Sigmoid colon (tissue), 7 donors: Measurements from ENCODE around the gene MYLK. TPM values are rescaled to one million over a fixed set of nuclear protein-coding genes. Genes with fewer than 3 reads are reported as not detected.

ENCODE experiments used
- DNase-seq: peaks from one replicate; pipeline ENCODE4 v3.0.0-alpha.2; 2019
- H3K27ac ChIP-seq, 4 donors: fragments of 200-600 bp; sonication (generic); one replicate each; pipeline ENCODE4 v1.5.1; 2016 to 2019; ENCODE audit warnings: mild to moderate bottlenecking in 1 of 4
- H3K27me3 ChIP-seq, 3 donors: fragments of 200-600 bp; sonication (generic); one replicate each; pipeline ENCODE4 v1.5.1; 2019; ENCODE audit warnings: mild to moderate bottlenecking in 1 of 3
- H3K36me3 ChIP-seq, 4 donors: fragments of 200-600 bp; sonication (generic); one replicate each; pipeline ENCODE4 v1.5.1; 2016 to 2019
- H3K4me1 ChIP-seq, 4 donors: fragments of 200-600 bp; sonication (generic); one replicate each; pipeline ENCODE4 v1.5.1; 2017 to 2019
- H3K4me3 ChIP-seq, 4 donors: fragments of 200-600 bp; sonication (generic); one replicate each; pipeline ENCODE4 v1.5.1; 2017 to 2019; ENCODE audit warnings: mild to moderate bottlenecking in 2 of 4, moderate library complexity in 1 of 4
- H3K9me3 ChIP-seq, 4 donors: fragments of 200-600 bp in 3 of 4; sonication (generic) in 3 of 4; one replicate each; pipeline versions ENCODE4 v1.5.1 to v1.6.1; 2013 to 2019
- EP300 ChIP-seq, 4 donors: sonication (generic); formaldehyde crosslinking; IDR thresholded peaks; one replicate each; pipeline ENCODE4 v1.6.1; 2017; ENCODE audit warnings: antibody characterized with exemption in 4 of 4
- POLR2A ChIP-seq, 2 donors: fragments of 450-650 bp; IDR thresholded peaks; one replicate each; pipeline ENCODE4 v1.6.1; 2016; ENCODE audit warnings: antibody characterized with exemption in 2 of 2, mild to moderate bottlenecking in 2 of 2, moderate library complexity in 2 of 2
- POLR2AphosphoS5 ChIP-seq, 4 donors: sonication (generic); formaldehyde crosslinking; IDR thresholded peaks; one replicate each; pipeline ENCODE4 v1.6.1; 2017; ENCODE audit warnings: antibody characterized with exemption in 4 of 4
- WGBS, 2 donors: extraction: QIAGEN DNeasy Blood & Tissue Kit; methylation state at CpG; one replicate each; pipeline ENCODE4 v1.1.7; 2013; 5-methylcytosine and 5-hydroxymethylcytosine counted together
- intact Hi-C: fragments of 100-400 bp; cut with DNase I; formaldehyde crosslinking; loops from one replicate; pipeline ENCODE4 v1.15.1; 2023
- polyA plus RNA-seq, 3 donors: library from polyadenylated mRNA; stranded (reverse); fragments of 200-250 nt; gene quantifications; one replicate each; pipeline ENCODE4 v1.2.3, GENCODE V29; 2013
- total RNA-seq, 4 donors: library from RNA; depleted of rRNA; stranded (reverse); fragments of >200 nt; gene quantifications; one replicate each; pipeline ENCODE4 v1.1.0, GENCODE V29; 2016
- TF ChIP-seq, protein P1 (sequence below), 4 experiments: fragments of 450-650 bp in 3 of 4; fragments of 200-600 bp in 1 of 4; IDR thresholded peaks; one replicate each; pipeline ENCODE4 v1.5.1; 2016 to 2019; ENCODE audit warnings: antibody characterized with exemption in 4 of 4, mild to moderate bottlenecking in 3 of 4, moderate library complexity in 2 of 4
- donor health status: healthy with polysubstance abuse.
- donor health status: Bipolar disorder and iron deficiency.
- donor health status: healthy.

The MYLK gene
- total and polyA plus RNA-seq, 7 donors: 21.5 to 2,153 (median 1,169) TPM

DNA sequence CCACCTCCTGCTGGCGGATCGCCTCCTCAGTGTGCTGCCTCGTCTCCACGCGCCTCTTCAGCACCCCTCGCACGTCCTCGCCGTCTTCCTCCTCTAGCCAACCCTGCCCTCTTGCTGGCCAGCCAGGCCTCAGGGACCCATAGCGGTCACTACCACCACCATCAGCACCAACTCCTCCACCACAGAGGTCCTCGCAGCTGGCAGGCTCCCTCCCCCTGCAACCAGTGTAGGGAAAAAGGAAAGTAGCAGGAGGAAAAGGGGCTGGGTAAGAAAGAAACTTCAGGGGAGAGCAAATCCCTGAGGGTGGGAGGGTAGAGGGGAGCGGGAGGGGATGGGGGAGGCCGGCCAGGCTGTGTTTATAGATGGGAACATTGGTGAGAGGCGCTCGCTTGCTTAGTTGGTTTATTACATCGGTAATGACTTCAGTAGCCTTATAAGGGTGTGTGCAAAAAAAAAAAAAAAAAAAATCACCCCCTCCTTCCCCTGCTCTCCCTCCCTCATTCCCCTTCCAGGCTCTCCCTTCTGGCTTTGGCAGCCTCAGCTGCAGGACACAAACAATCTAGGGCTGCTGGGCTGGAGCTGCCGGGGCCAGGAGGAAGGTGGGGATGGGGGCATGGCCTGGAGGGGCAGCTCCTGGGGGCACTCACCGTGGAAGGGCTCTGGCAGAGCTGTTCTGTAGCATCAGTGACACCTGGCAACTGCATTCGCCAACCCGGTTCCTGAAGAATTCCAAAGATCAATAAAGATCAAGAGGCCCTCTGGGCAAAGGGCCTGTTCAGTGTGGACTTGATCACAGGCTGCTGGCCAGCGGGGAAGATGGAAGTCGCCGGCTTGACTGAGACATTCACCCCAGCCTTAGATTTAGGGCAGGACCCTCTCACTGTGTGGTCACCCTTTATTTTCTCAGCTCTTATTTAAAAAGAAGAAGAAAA is 183.1 kb downstream of the MYLK start:
- peaks cover 2 to 45% (median 37%) of the 10 kb centered on the region in 4 donors for H3K4me1 ChIP-seq
- H3K4me3 ChIP-seq: peak overlapping the region; percentile 68 to 81 (median 73)
- TF ChIP-seq, protein P1, sequence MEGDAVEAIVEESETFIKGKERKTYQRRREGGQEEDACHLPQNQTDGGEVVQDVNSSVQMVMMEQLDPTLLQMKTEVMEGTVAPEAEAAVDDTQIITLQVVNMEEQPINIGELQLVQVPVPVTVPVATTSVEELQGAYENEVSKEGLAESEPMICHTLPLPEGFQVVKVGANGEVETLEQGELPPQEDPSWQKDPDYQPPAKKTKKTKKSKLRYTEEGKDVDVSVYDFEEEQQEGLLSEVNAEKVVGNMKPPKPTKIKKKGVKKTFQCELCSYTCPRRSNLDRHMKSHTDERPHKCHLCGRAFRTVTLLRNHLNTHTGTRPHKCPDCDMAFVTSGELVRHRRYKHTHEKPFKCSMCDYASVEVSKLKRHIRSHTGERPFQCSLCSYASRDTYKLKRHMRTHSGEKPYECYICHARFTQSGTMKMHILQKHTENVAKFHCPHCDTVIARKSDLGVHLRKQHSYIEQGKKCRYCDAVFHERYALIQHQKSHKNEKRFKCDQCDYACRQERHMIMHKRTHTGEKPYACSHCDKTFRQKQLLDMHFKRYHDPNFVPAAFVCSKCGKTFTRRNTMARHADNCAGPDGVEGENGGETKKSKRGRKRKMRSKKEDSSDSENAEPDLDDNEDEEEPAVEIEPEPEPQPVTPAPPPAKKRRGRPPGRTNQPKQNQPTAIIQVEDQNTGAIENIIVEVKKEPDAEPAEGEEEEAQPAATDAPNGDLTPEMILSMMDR (IDR thresholded peaks at IDR 0.05): peak in 1 of 4 experiments; percentile 8
- TF ChIP-seq POLR2AphosphoS5 (IDR thresholded peaks at IDR 0.05): peak; percentile 87 to 98 (median 96)
- TF ChIP-seq POLR2A (IDR thresholded peaks at IDR 0.05): peak; percentile 91 to 95
- TF ChIP-seq EP300 (IDR thresholded peaks at IDR 0.05): peak in 2 of 4 donors; percentile 14 to 28
- H3K9me3 ChIP-seq: no peaks in the 10 kb centered on the region
- no peaks in the 10 kb centered on the region for H3K36me3 ChIP-seq
- 45 to 70% methylated on average over 23 of the region's 23 CpGs for WGBS, 2 donors
- H3K27ac ChIP-seq: peak overlapping the region; percentile 89 to 98 (median 94)
- intact Hi-C loops: no loop called here
- H3K27me3 ChIP-seq: no peaks in the 10 kb centered on the region
- DNase-seq: peak; percentile 95

- Histone ChIP-seq H3K4me1 (peaks cover 2 to 53% (median 50%) of the 10 kb centered on the region in 4 donors), H3K27ac (peak overlapping the region; percentile 89 to 98 (median 94)), H3K9me3 (no peaks in the 10 kb centered on the region), H3K36me3 (peaks cover 0 to 7% (median 6%) of the 10 kb centered on the region in 4 donors), H3K27me3 (no peaks in the 10 kb centered on the region), H3K4me3 (peak overlapping the region; percentile 68 to 81 (median 73))
- intact Hi-C loops: no loop called here
- TF ChIP-seq, protein P1 (IDR thresholded peaks at IDR 0.05): no peak
- TF ChIP-seq POLR2AphosphoS5 (IDR thresholded peaks at IDR 0.05) (peak in 3 of 4 donors; percentile 8 to 21 (median 18)), POLR2A (IDR thresholded peaks at IDR 0.05) (peak in 1 of 2 donors; percentile 6)
- WGBS, 2 donors: 75 to 78% methylated on average over 5 of the region's 5 CpGs
- DNase-seq: no peak
Observed at GRCh38 chr3:123698813-123699212, 185.3 kb downstream of the MYLK start.

DNA sequence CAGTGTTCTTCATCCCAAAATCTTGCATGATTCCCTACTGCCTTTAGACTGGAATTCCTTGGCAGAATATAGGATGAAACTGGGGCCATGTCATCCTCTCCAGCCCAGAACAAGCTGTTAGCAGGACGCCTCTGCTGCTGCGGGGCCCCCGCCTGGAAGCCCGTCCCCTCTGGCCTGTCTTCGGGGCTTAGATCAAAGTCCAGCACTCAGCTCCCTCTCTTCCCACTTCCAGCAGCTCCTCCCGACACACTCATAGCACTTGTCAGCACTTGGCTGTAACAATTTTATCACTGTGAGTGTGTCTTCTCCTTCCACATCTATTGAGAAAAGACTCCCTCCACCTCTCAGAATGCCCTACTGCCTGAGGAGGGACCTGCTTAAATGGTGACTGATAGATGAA is 187.3 kb downstream of the MYLK start:
- Histone ChIP-seq H3K27me3 (no peaks in the 10 kb centered on the region), H3K36me3 (peaks cover 6 to 27% (median 13%) of the 10 kb centered on the region in 4 donors), H3K4me1 (peaks cover 2 to 55% (median 52%) of the 10 kb centered on the region in 4 donors), H3K27ac (peak overlapping the region; percentile 89 to 98 (median 94)), H3K4me3 (peak overlapping the region; percentile 68 to 81 (median 73)), H3K9me3 (no peaks in the 10 kb centered on the region)
- WGBS, 2 donors: 45 to 71% methylated on average over 6 of the region's 6 CpGs
- TF ChIP-seq EP300 (IDR thresholded peaks at IDR 0.05) (no peak), POLR2AphosphoS5 (IDR thresholded peaks at IDR 0.05) (peak in 3 of 4 donors; percentile 4 to 36 (median 28)), POLR2A (IDR thresholded peaks at IDR 0.05) (peak in 1 of 2 donors; percentile 19)
- TF ChIP-seq, protein P1 (IDR thresholded peaks at IDR 0.05): no peak
- DNase-seq: no peak
- intact Hi-C loops: no loop called here

DNA sequence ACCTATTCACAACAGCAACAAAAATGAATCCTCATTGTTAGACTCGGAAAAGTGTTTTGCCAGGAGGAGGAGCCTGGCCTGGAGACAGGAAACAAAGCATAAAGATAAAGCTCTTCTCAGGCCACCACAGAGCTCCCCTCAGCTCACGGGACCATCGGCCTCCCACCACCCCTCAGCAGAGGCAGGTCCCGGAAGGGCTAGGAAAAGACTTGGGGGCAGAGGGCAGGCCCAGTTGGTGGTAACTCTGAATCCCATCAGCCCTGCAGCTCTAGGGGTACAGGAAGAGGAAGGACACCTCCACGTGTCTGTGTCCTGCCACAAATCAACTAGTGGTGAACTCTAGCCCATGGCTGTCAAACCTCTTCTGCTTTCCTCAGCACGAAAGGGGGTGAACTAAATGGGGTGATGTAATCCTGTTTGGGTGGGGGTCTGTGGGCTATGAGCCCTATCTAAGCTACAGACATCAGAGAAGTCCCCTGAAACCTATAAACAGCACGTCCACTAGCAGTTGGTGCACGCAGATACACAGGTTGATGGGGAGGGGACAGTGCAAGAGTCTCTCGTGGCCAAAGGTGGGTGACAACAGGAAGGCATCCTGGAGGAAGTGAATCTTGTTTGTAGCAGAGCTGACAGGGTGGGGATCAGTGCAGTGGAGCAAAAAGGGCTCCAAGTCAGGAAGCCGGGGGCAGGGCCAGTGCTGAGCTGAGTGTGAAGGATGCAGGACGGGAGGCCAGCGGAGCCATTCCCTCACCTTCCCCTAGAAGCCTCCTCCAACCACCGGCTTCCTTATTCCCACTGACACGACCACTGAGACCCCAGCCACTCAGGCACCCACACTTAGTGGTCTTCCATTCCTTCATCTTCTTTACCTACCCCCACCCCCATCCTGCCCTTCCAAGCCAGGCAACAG is 188.1 kb downstream of the MYLK start:
- H3K27ac ChIP-seq: peak overlapping the region; percentile 89 to 98 (median 94)
- H3K9me3 ChIP-seq: no peaks in the 10 kb centered on the region
- H3K4me1 ChIP-seq: peaks cover 2 to 63% (median 56%) of the 10 kb centered on the region in 4 donors
- DNase-seq: no peak
- intact Hi-C loops: no loop called here
- WGBS, 2 donors: 66 to 76% methylated on average over 14 of the region's 14 CpGs
- peaks cover 8 to 35% (median 20%) of the 10 kb centered on the region in 4 donors for H3K36me3 ChIP-seq
- H3K27me3 ChIP-seq: no peaks in the 10 kb centered on the region
- H3K4me3 ChIP-seq: peak overlapping the region; percentile 68 to 81 (median 73)
- TF ChIP-seq POLR2AphosphoS5 (IDR thresholded peaks at IDR 0.05): peak in 3 of 4 donors; percentile 26 to 58 (median 50)
- TF ChIP-seq EP300 (IDR thresholded peaks at IDR 0.05): no peak
